Ascending aorta (tissue), 2 donors: Measurements from ENCODE around the gene CIAO3. TPM values are rescaled to one million over a fixed set of nuclear protein-coding genes. Genes with fewer than 3 reads are reported as not detected.

Source experiments
- DNase-seq, 2 donors: peaks; one replicate each; pipeline ENCODE4 v3.0.0-alpha.2; 2019; ENCODE audit warnings: low spot score in 2 of 2
- H3K27ac ChIP-seq, 2 donors: fragments of 200-600 bp; sonication (generic); one replicate each; pipeline ENCODE4 v1.5.1; 2016 to 2017; ENCODE audit warnings: mild to moderate bottlenecking in 1 of 2
- H3K27me3 ChIP-seq: fragments of 200-600 bp; sonication (generic); one replicate; pipeline ENCODE4 v1.5.1; 2017
- H3K36me3 ChIP-seq, 2 donors: fragments of 200-600 bp; sonication (generic); one replicate each; pipeline ENCODE4 v1.5.1; 2016
- H3K4me1 ChIP-seq, 2 donors: fragments of 200-600 bp; sonication (generic); one replicate each; pipeline ENCODE4 v1.5.1; 2016 to 2017; ENCODE audit warnings: mild to moderate bottlenecking in 1 of 2
- H3K4me3 ChIP-seq, 2 donors: fragments of 200-600 bp; sonication (generic); one replicate each; pipeline ENCODE4 v1.5.1; 2016 to 2017; ENCODE audit warnings: mild to moderate bottlenecking in 1 of 2
- H3K9me3 ChIP-seq, 2 donors: fragments of 200-600 bp; sonication (generic); one replicate each; pipeline ENCODE4 v1.5.1; 2016
- CTCF ChIP-seq, 3 experiments: fragments of 200-600 bp in 2 of 3; fragments of 450-650 bp in 1 of 3; sonication (generic) in 2 of 3; IDR thresholded peaks; one replicate each; pipeline ENCODE4 v1.5.1; 2016 to 2019; ENCODE audit warnings: antibody characterized with exemption in 3 of 3, mild to moderate bottlenecking in 1 of 3, moderate library complexity in 1 of 3
- intact Hi-C: fragments of 100-400 bp; cut with DNase I; formaldehyde crosslinking; loops from one replicate; pipeline ENCODE4 v1.15.1; 2023
- total RNA-seq: library from RNA; depleted of rRNA; stranded (reverse); fragments of >200 nt; gene quantifications from one replicate; pipeline ENCODE4 v1.1.0, GENCODE V29; 2016

The CIAO3 gene
- total RNA-seq, 1 donor from 2014 or later = 103 TPM

- DNase-seq = no peak
- H3K36me3 ChIP-seq = peaks cover 23 to 46% of the 10 kb centered on the region in 2 donors
- H3K27me3 ChIP-seq = peaks cover 13% of the 10 kb centered on the region
These were observed 10.8 kb downstream of the CIAO3 start for GRCh38 chr16:729768-730665.

GRCh38 chr16:728890-729744 lies 11.7 kb downstream of the CIAO3 start:
- H3K9me3 ChIP-seq = no peaks in the 10 kb centered on the region
- H3K27ac ChIP-seq = no peak overlapping the region
- no peak for DNase-seq
- peaks cover 19 to 22% of the 10 kb centered on the region in 2 donors for H3K4me1 ChIP-seq
- H3K36me3 ChIP-seq = peaks cover 21 to 37% of the 10 kb centered on the region in 2 donors
- peak overlapping the region in 1 of 2 donors; percentile 65 for H3K4me3 ChIP-seq
- H3K27me3 ChIP-seq = peaks cover 13% of the 10 kb centered on the region
- intact Hi-C loops = no loop called here
- TF ChIP-seq CTCF (IDR thresholded peaks at IDR 0.05) = no peak

More at GRCh38 chr16:729768-730665, 10.8 kb downstream of the CIAO3 start:
- TF ChIP-seq CTCF (IDR thresholded peaks at IDR 0.05) = no peak
- H3K4me1 ChIP-seq = peaks cover 19 to 22% of the 10 kb centered on the region in 2 donors
- H3K27ac ChIP-seq = no peak overlapping the region
- intact Hi-C loops = no loop called here
- H3K4me3 ChIP-seq = no peak overlapping the region
- no peaks in the 10 kb centered on the region for H3K9me3 ChIP-seq

- no peak overlapping the region for H3K27ac ChIP-seq
- H3K4me1 ChIP-seq = peaks cover 19 to 22% of the 10 kb centered on the region in 2 donors
- peak overlapping the region; percentile 52 to 65 for H3K4me3 ChIP-seq
- TF ChIP-seq CTCF (IDR thresholded peaks at IDR 0.05) = no peak
- DNase-seq = peak in 1 of 2 donors; percentile 78
- peaks cover 14 to 29% of the 10 kb centered on the region in 2 donors for H3K36me3 ChIP-seq
- H3K27me3 ChIP-seq = peaks cover 13% of the 10 kb centered on the region
- no peaks in the 10 kb centered on the region for H3K9me3 ChIP-seq
- intact Hi-C loops = no loop called here
These were observed 12.5 kb downstream of the CIAO3 start for GRCh38 chr16:728131-728889.

GRCh38 chr16:727291-727977 lies 13.4 kb downstream of the CIAO3 start:
- no peak for DNase-seq
- H3K27me3 ChIP-seq = peaks cover 13% of the 10 kb centered on the region
- intact Hi-C loops = no loop called here
- no peak for TF ChIP-seq CTCF (IDR thresholded peaks at IDR 0.05)
- H3K4me3 ChIP-seq = peak overlapping the region; percentile 52 to 65
- no peaks in the 10 kb centered on the region for H3K9me3 ChIP-seq
- no peak overlapping the region for H3K27ac ChIP-seq
- peaks cover 5 to 20% of the 10 kb centered on the region in 2 donors for H3K36me3 ChIP-seq
- peaks cover 19 to 22% of the 10 kb centered on the region in 2 donors for H3K4me1 ChIP-seq
